ENCODE measurements around the gene KAZALD1.

KAZALD1 gene

DNA sequence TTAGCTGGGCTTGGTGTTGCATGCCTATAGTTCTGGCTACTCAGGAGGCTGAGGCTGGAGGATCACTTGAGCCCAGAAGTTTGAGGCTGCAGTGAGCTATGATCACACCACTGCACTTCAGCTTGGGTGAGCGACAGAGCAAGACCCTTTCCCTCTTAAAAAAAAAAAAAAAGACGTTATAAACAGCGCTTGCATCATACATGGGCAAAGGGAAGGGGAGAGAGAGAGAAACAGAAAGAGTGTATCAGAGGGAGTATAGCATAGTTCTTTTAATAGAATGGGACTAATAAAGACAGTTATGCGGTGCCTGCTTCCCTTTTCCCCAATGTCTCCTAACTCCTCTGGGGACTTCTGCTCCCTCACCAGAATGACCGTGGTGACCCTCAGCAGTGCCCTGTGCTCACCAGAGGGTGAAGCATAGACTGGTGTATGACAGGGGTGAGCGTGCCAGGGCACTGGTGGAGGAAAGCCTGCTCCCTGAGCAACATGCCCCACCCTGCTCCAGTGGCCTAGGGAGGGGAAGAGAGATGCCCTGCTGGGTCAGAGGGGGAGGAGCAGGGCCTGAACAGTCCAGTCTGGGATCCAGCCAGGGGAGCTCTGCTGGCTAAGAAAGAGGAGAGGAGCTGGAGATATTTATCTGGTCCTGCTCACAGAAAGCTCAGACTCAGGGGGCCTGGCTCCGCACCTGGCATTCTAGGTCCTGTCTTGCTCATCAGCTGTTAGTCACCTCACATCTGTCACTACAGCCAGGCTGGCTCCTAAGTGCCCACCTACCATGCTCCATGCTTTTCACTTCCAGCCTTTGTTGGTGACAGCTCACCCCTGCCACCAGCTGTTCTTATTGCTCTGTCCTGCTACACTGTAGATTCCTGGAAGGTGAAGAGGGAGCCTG lies 33.1 kb upstream of the KAZALD1 start:
- in situ Hi-C loops (cut with HindIII; ENCODE audit: low pct_ligation_motif_present, low sequenced_read_pairs) = no loop called here
- TF ChIP-seq, protein P1, sequence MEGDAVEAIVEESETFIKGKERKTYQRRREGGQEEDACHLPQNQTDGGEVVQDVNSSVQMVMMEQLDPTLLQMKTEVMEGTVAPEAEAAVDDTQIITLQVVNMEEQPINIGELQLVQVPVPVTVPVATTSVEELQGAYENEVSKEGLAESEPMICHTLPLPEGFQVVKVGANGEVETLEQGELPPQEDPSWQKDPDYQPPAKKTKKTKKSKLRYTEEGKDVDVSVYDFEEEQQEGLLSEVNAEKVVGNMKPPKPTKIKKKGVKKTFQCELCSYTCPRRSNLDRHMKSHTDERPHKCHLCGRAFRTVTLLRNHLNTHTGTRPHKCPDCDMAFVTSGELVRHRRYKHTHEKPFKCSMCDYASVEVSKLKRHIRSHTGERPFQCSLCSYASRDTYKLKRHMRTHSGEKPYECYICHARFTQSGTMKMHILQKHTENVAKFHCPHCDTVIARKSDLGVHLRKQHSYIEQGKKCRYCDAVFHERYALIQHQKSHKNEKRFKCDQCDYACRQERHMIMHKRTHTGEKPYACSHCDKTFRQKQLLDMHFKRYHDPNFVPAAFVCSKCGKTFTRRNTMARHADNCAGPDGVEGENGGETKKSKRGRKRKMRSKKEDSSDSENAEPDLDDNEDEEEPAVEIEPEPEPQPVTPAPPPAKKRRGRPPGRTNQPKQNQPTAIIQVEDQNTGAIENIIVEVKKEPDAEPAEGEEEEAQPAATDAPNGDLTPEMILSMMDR (IDR thresholded peaks at IDR 0.05; ENCODE audit: low read depth, low read length, missing control alignments) = no peak
- Histone ChIP-seq H3K4me3 (ENCODE audit: low read depth, low read length) (no peak overlapping the region), H3K36me3 (replicated peaks) (no peaks in the 10 kb centered on the region), H3K27me3 (replicated peaks) (no peaks in the 10 kb centered on the region), H3K27ac (no peak overlapping the region)
- no peak for DNase-seq

DNA sequence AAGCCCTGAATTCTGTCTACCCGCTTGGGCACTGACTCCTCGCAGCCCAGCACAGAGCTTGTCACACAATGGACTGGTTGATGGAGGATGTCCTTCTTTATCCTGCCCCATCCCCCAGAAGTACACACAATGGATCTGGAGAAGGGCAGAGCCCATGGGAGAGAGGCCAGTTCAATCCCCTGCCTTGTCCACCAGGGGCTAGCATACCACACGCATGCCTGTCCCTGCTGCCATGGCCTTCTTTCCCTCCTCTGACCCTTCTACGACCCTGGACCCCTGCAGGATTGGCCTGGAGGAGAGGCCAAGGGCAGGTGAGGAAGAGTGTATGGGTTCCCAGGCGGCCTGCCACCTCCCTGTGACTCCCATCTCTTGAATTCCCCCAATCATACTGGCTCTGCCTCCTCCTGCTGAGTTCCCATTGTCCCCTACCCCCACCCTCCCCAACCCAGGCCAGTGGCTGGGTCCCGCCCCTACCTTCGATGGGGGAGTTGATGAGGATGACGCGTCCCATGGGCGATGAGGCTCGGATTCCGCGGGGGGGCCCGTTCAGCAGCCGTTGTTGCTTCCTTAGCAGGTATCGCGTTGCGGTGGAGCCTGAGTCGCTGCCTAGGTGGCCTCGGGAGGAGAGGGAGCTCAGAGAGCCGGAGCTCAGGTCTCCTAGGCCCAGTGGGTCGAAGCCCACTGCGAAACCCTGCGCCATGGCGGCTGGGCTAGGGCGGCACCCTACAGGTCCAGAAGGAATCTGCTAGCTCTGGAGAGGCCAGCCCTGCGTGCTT lies 32.1 kb upstream of the KAZALD1 start:
- Histone ChIP-seq H3K27ac (no peak overlapping the region), H3K36me3 (replicated peaks) (peaks cover under 1% of the 10 kb centered on the region), H3K4me3 (ENCODE audit: low read depth, low read length) (no peak overlapping the region), H3K27me3 (replicated peaks) (no peaks in the 10 kb centered on the region)
- no peak for DNase-seq
- TF ChIP-seq, protein P1 (IDR thresholded peaks at IDR 0.05; ENCODE audit: low read depth, low read length, missing control alignments) = peak; percentile 50
- in situ Hi-C loops (cut with HindIII; ENCODE audit: low pct_ligation_motif_present, low sequenced_read_pairs) = no loop called here

DNA sequence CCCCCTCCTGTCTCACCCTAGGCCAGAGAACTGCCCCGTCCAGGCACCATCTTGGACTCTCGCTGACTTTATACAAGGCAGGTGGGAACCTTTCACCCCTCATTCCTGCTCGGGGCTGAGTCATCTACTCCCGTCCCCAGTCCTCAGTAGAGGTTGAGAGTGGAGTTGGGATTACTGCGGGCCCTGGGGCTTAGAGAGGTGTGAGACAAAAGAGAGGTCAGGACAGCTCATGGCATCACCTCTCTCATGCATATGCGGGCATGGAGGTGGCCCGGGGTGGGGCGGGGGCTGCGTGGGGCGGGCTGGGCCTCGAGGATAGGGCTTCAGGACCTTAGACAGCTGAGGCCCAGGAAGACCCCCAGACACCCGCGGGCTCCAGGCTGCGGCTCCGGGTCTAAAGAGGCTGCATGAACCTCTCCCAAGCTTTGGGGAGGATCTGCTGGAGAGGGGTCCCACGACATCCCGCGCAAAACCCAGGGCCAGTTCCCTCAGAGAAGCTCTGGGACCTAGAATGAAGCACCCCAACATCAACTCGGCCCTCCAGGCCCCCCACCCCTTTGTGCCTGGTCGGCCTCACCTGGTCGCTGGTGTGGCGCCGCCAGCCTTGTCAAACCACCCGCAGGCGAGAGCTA lies 31.2 kb upstream of the KAZALD1 start:
- H3K36me3 ChIP-seq (replicated peaks) = peaks cover 9% of the 10 kb centered on the region
- H3K27me3 ChIP-seq (replicated peaks) = no peaks in the 10 kb centered on the region
- no peak for DNase-seq
- no peak overlapping the region for H3K27ac ChIP-seq
- H3K4me3 ChIP-seq (ENCODE audit: low read depth, low read length) = peak overlapping the region; percentile 82
- TF ChIP-seq, protein P1 (IDR thresholded peaks at IDR 0.05; ENCODE audit: low read depth, low read length, missing control alignments) = no peak
- in situ Hi-C loops (cut with HindIII; ENCODE audit: low pct_ligation_motif_present, low sequenced_read_pairs) = no loop called here

DNA sequence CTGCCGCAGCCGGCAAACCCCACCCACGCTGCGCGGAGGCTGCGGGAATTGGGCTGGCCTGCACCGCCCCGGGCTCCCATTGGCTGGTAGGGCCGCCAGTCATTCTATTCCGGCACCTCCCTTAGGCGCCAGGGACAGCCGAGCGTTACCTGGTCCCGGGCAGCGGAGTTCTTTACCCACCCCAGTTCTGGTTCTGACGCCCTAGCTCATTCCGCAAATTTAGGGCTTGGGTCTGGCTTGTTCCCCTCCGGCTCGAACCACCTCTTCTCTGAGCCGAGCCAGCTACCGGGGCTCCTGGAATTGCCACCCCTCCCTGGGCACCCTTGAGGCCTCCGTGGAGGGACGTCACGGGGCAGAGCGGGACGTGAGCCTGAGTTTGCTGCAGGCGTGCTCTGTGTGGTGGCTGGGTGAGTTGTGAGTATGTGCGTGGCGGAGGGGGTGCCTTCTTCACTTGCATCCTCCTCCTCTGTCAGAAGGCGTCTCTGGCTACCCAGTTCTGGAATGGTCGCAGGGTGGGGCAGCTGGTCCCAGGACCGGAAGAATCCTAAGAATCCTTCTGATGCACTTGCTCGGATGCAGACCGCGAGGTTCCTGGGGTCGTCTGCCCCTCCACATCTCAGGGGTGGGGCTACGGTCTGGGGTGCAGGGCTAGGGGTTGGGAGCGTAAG lies 30.5 kb upstream of the KAZALD1 start, which contains the start of the genes PDZD7 and SFXN3:
TSS of gene PDZD7 (minus strand) at position 2 of the 668 bp plus-strand sequence. CDS start 910 bp downstream, outside the sequence.
TSS of gene SFXN3 (plus strand) at position 107 of the 668 bp plus-strand sequence. CDS start 3,461 bp downstream, outside the sequence.
- peak within 1 kb of the TSS; percentile 82 for H3K4me3 ChIP-seq (ENCODE audit: low read depth, low read length)
- peak; percentile 92 for DNase-seq
- no peaks in the 10 kb centered on the region for H3K27me3 ChIP-seq (replicated peaks)
- H3K36me3 ChIP-seq (replicated peaks) = peaks cover 14% of the 10 kb centered on the region
- in situ Hi-C loops (cut with HindIII; ENCODE audit: low pct_ligation_motif_present, low sequenced_read_pairs) = no loop called here
- H3K27ac ChIP-seq = peak within 1 kb of the TSS; percentile 98
- TF ChIP-seq, protein P1 (IDR thresholded peaks at IDR 0.05; ENCODE audit: low read depth, low read length, missing control alignments) = no peak

Data from brain microvascular endothelial cell (primary cell).